HL-60 (cell line): ENCODE measurements around the gene SORT1.

Source experiments
- CTCF ChIP-seq: IDR thresholded peaks from one replicate; pipeline ENCODE4 v1.5.1; 2011; ENCODE audit warnings: low read length, control low read depth, inconsistent platforms; ENCODE audit not compliant: insufficient read depth
- GABPA ChIP-seq: IDR thresholded peaks from 2 replicates; pipeline ENCODE4 v1.6.1; 2012; ENCODE audit warnings: low read depth
- SPI1 ChIP-seq: IDR thresholded peaks from 2 replicates; pipeline ENCODE4 v1.6.1; 2012; ENCODE audit warnings: low read depth, mild to moderate bottlenecking, borderline replicate concordance

GRCh38 chr1:109322974-109323373 is 74.7 kb downstream of the SORT1 start:
- no peak for TF ChIP-seq CTCF
- TF ChIP-seq SPI1 = no peak
- no peak for TF ChIP-seq GABPA
